Stimulated activated CD8-positive, alpha-beta memory T cell treated with anti-CD3 and anti-CD28 coated beads, Interleukin-7, amount 100 ng/mL, for 1 hour (primary cell): ENCODE results near the gene GAB1.

Experiments
- DNase-seq, 2 donors: peaks; one replicate each; pipeline ENCODE4 v3.0.0-alpha.2; 2020; ENCODE audit warnings: low read depth in 2 of 2

The GAB1 gene

GRCh38 chr4:143389579-143390195 lies 53.0 kb downstream of the GAB1 start:
- no peak for DNase-seq

- no peak for DNase-seq
Measured at GRCh38 chr4:143390764-143391163, 54.1 kb downstream of the GAB1 start.

GRCh38 chr4:143391261-143391660 lies 54.6 kb downstream of the GAB1 start:
- no peak for DNase-seq

- no peak for DNase-seq
Measured at GRCh38 chr4:143391895-143392294, 55.2 kb downstream of the GAB1 start.

GRCh38 chr4:143393195-143393594 lies 56.5 kb downstream of the GAB1 start:
- no peak for DNase-seq

- no peak for DNase-seq
Measured at GRCh38 chr4:143394739-143395453, 58.2 kb downstream of the GAB1 start.

GRCh38 chr4:143396695-143397094 lies 60.0 kb downstream of the GAB1 start:
- no peak for DNase-seq

GRCh38 chr4:143397335-143397734 lies 60.7 kb downstream of the GAB1 start:
- no peak for DNase-seq

GRCh38 chr4:143397887-143398286 lies 61.2 kb downstream of the GAB1 start:
- no peak for DNase-seq

- DNase-seq: no peak
Measured at GRCh38 chr4:143399113-143399949, 62.7 kb downstream of the GAB1 start.

- no peak for DNase-seq
Measured at GRCh38 chr4:143400082-143400481, 63.4 kb downstream of the GAB1 start.

- DNase-seq: no peak
Measured at GRCh38 chr4:143402776-143403552, 66.3 kb downstream of the GAB1 start.

GRCh38 chr4:143403553-143403820 lies 66.8 kb downstream of the GAB1 start:
- DNase-seq: no peak

- no peak for DNase-seq
Measured at GRCh38 chr4:143404555-143404954, 67.9 kb downstream of the GAB1 start.

- DNase-seq: no peak
Measured at GRCh38 chr4:143405075-143405730, 68.5 kb downstream of the GAB1 start.

GRCh38 chr4:143406523-143406922 lies 69.8 kb downstream of the GAB1 start:
- no peak for DNase-seq

- no peak for DNase-seq
Measured at GRCh38 chr4:143407474-143407873, 70.8 kb downstream of the GAB1 start.

GRCh38 chr4:143407888-143408287 lies 71.2 kb downstream of the GAB1 start:
- no peak for DNase-seq

GRCh38 chr4:143410015-143410414 lies 73.3 kb downstream of the GAB1 start:
- no peak for DNase-seq

- DNase-seq: no peak
Measured at GRCh38 chr4:143411527-143412419, 75.1 kb downstream of the GAB1 start.

GRCh38 chr4:143412420-143412758 lies 75.7 kb downstream of the GAB1 start:
- DNase-seq: no peak
